Caco-2 (cell line): ENCODE data around the gene MORN3. TPM values are rescaled to one million over a fixed set of nuclear protein-coding genes. Genes with fewer than 3 reads are reported as not detected.
"Not testable (repeated sequence)": the region's sequence is repeated elsewhere in the genome, so short reads cannot be mapped to it uniquely, and the experiment has no call there.

ENCODE experiments used
- BruUV-seq: library from RNA; stranded (reverse); fragments of 400-500 nt; replicated peaks from 2 replicates; lab custom pipeline; 2021; lab: Mats Ljungman, UMichigan
- CTCF ChIA-PET: fragments of 300-600 bp; sonication (Branson Sonifier 250); formaldehyde crosslinking; loops from one replicate; lab custom pipeline; 2022; ENCODE audit warnings: antibody characterized with exemption; lab: Charles Lee
- POLR2A ChIA-PET: fragments of 300-600 bp; sonication (Branson Sonifier 250); formaldehyde crosslinking; loops from one replicate; lab custom pipeline; 2022; ENCODE audit warnings: antibody characterized with exemption; lab: Charles Lee
- DNase-seq, 2 experiments: peaks; one replicate each; pipeline versions ENCODE4 v3.0.0 to v3.0.0-alpha.2; 2020 to 2022
- H3K27me3 ChIP-seq: replicated peaks from 2 replicates; pipeline ENCODE4 v1.6.0; 2011; ENCODE audit warnings: low read length; ENCODE audit not compliant: control insufficient read depth, insufficient read depth
- H3K36me3 ChIP-seq: 2 replicates; pipeline ENCODE4 v1.5.1; 2011; ENCODE audit warnings: low read length; ENCODE audit not compliant: control insufficient read depth, insufficient read depth
- H3K4me1 ChIP-seq: fragments of 250-450 bp; sonication (Bioruptor Pico); 2 replicates; pipeline ENCODE4 v1.5.1; 2020; ENCODE audit warnings: mild to moderate bottlenecking
- H3K4me3 ChIP-seq: 2 replicates; pipeline ENCODE4 v1.5.1; 2011; ENCODE audit warnings: low read depth, mild to moderate bottlenecking, control low read depth, low read length
- H3K9me3 ChIP-seq: fragments of 250-450 bp; sonication (Bioruptor Pico); 2 replicates; pipeline ENCODE4 v1.5.1; 2020; ENCODE audit warnings: mild to moderate bottlenecking, moderate library complexity
- H3K27ac Mint-ChIP-seq: one replicate; pipeline ENCODE4 v1.8.0; 2022; ENCODE audit warnings: mixed read lengths; ENCODE audit not compliant: unreplicated experiment
- H3K27me3 Mint-ChIP-seq: one replicate; pipeline ENCODE4 v1.8.0; 2022; ENCODE audit warnings: mixed read lengths; ENCODE audit not compliant: insufficient read depth, unreplicated experiment
- H3K36me3 Mint-ChIP-seq: one replicate; pipeline ENCODE4 v1.8.0; 2022; ENCODE audit warnings: mild to moderate bottlenecking, mixed read lengths; ENCODE audit not compliant: insufficient read depth, unreplicated experiment
- H3K4me1 Mint-ChIP-seq: one replicate; pipeline ENCODE4 v1.8.0; 2022; ENCODE audit warnings: low read depth, mixed read lengths; ENCODE audit not compliant: unreplicated experiment
- H3K4me3 Mint-ChIP-seq: one replicate; pipeline ENCODE4 v1.8.0; 2022; ENCODE audit warnings: mild to moderate bottlenecking, moderate library complexity, mixed read lengths; ENCODE audit not compliant: unreplicated experiment
- H3K9me3 Mint-ChIP-seq: one replicate; pipeline ENCODE4 v1.8.0; 2022; ENCODE audit warnings: mixed read lengths; ENCODE audit not compliant: unreplicated experiment
- intact Hi-C: fragments of 100-400 bp; cut with micrococcal nuclease; formaldehyde crosslinking; loops from one replicate; pipeline ENCODE4 v1.10.0; 2022; ENCODE audit not compliant: unreplicated experiment
- total RNA-seq: library from RNA; stranded (reverse); gene quantifications from 2 replicates; pipeline ENCODE4 v1.2.3, GENCODE V29; 2022
- TF ChIP-seq, protein P1 (sequence below), 2 experiments: fragments of 200-600 bp in 1 of 2; IDR thresholded peaks; 1 replicate in 1 of 2; 2 replicates in 1 of 2; pipeline versions ENCODE4 v1.5.1 to v1.8.0; 2011 to 2022; ENCODE audit warnings: antibody characterized with exemption in 1 of 2, control low read depth in 1 of 2, inconsistent platforms in 1 of 2, low read depth in 1 of 2, low read length in 1 of 2, mild to moderate bottlenecking in 1 of 2, moderate library complexity in 1 of 2; ENCODE audit not compliant: insufficient read depth in 1 of 2, severe bottlenecking in 1 of 2, unreplicated experiment in 1 of 2

Gene MORN3
- total RNA-seq, 1 experiment from 2014 or later: 36.5 TPM

DNA sequence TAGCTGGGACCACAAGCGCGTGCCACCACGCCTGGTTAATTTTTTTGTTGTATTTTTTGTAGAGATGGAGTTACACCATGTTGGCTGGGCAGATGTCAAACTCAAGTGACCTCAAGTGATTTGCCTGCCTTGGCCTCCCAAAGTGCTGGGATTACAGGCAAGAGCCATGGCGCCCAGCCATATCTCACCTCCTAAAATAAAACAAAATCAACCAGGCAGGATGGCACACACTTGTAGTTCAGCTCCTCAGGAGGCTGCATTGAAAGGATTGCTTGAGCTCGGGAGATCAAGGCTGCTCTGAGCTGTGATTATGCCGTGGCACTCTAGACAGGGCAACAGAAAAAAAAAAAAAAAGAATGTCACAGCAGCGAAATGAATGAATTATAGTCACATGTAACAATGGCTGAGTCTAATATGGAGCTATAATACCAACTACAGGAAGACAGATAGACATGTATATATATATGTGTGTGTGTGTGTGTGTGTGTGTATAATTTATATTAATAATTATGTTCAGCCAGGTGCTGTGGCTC is 23.8 kb upstream of the MORN3 start:
- Histone ChIP-seq H3K9me3 (no peaks in the 10 kb centered on the region), H3K36me3 (no peaks in the 10 kb centered on the region), H3K4me1 (no peaks in the 10 kb centered on the region), H3K4me3 (no peak overlapping the region), H3K27me3 (no peaks in the 10 kb centered on the region)
- no peak for DNase-seq
- TF ChIP-seq, protein P1, sequence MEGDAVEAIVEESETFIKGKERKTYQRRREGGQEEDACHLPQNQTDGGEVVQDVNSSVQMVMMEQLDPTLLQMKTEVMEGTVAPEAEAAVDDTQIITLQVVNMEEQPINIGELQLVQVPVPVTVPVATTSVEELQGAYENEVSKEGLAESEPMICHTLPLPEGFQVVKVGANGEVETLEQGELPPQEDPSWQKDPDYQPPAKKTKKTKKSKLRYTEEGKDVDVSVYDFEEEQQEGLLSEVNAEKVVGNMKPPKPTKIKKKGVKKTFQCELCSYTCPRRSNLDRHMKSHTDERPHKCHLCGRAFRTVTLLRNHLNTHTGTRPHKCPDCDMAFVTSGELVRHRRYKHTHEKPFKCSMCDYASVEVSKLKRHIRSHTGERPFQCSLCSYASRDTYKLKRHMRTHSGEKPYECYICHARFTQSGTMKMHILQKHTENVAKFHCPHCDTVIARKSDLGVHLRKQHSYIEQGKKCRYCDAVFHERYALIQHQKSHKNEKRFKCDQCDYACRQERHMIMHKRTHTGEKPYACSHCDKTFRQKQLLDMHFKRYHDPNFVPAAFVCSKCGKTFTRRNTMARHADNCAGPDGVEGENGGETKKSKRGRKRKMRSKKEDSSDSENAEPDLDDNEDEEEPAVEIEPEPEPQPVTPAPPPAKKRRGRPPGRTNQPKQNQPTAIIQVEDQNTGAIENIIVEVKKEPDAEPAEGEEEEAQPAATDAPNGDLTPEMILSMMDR (IDR thresholded peaks at IDR 0.05; ENCODE audit: insufficient read depth in 1 of 2, low read depth in 1 of 2, low read length in 1 of 2, severe bottlenecking in 1 of 2, unreplicated experiment in 1 of 2): no peak
- Mint-ChIP-seq H3K36me3 (no peaks in the 10 kb centered on the region), H3K27me3 (no peaks in the 10 kb centered on the region), H3K27ac (no peak overlapping the region), H3K4me3 (no peak overlapping the region), H3K4me1 (no peaks in the 10 kb centered on the region), H3K9me3 (no peaks in the 10 kb centered on the region)
- ChIA-PET POLR2A (interaction anchor here (0.6 kb wide), 1 partner anchor 55 kb away, joined by 6 read pairs; no protein-coding TSS in a partner anchor), CTCF (interaction anchor here (0.5 to 1.5 kb wide), 4 partner anchors 67 to 808 kb away, joined by 3 to 9 read pairs (median 4); partner anchors contain the start of genes ORAI1, RHOF and ZCCHC8)
- BruUV-seq: no TSS peak
- intact Hi-C loops: no loop called here

DNA sequence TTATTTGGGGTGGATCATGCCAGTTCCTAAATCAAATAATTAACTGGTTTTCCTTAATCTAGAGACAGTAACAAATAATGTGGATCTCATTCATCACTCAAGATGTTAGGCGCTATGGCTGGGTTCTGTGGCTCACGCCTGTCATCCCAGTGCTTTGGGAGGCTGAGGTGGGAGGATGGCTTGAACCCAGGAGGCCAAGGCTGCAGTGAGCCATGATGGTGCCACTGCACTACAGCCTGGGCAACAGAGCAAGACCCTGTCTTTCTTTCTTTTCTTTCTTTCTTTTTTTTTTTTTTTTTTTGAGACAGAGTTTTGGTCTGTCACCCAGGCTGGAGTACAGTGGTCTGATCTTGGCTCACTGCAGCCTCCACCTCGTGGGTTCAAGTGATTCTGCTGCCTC is 23.3 kb upstream of the MORN3 start:
- H3K27me3 ChIP-seq, H3K4me1 Mint-ChIP-seq, BruUV-seq, H3K27me3 Mint-ChIP-seq, H3K36me3 Mint-ChIP-seq, H3K4me3 Mint-ChIP-seq, H3K4me3 ChIP-seq, DNase-seq, H3K36me3 ChIP-seq, POLR2A ChIA-PET, H3K9me3 ChIP-seq, H3K27ac Mint-ChIP-seq, H3K4me1 ChIP-seq, H3K9me3 Mint-ChIP-seq, intact Hi-C loops: not testable (repeated sequence)
- CTCF ChIA-PET: interaction anchor here (0.5 to 1.5 kb wide), 4 partner anchors 66 to 102 kb away, joined by 3 to 9 read pairs (median 3); partner anchors contain the start of genes ORAI1 and RHOF

DNA sequence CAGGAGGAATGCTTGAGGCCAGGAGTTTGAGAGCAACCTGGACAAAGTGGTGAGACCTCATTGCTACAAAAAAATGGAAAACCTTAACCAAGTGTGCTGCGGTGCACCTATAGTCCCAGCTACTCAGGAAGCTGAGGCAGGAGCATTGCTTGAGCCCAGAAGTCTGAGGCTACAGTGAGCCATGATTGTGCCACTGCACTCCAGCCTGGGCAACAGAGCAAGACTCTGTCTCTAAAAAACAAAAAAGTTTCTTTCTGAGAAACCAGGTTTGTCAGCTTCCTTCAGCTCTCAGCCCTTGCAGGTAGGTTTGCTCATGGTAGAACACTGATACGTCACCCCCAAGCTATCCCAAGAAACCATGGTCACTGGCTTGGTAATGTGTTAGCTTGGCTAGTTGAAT is 20.0 kb upstream of the MORN3 start:
- peaks cover 7% of the 10 kb centered on the region for H3K36me3 Mint-ChIP-seq
- Histone ChIP-seq H3K4me3 (no peak overlapping the region), H3K9me3 (no peaks in the 10 kb centered on the region), H3K36me3 (no peaks in the 10 kb centered on the region), H3K27me3 (no peaks in the 10 kb centered on the region), H3K4me1 (no peaks in the 10 kb centered on the region)
- TF ChIP-seq, protein P1 (IDR thresholded peaks at IDR 0.05; ENCODE audit: insufficient read depth in 1 of 2, low read depth in 1 of 2, low read length in 1 of 2, severe bottlenecking in 1 of 2, unreplicated experiment in 1 of 2): no peak
- no peaks in the 10 kb centered on the region for H3K4me1 Mint-ChIP-seq
- H3K27me3 Mint-ChIP-seq: no peaks in the 10 kb centered on the region
- no TSS peak for BruUV-seq
- intact Hi-C loops: no loop called here
- no peak overlapping the region for H3K27ac Mint-ChIP-seq
- no peak for DNase-seq
- no peak overlapping the region for H3K4me3 Mint-ChIP-seq
- ChIA-PET POLR2A (no interaction called here), CTCF (interaction anchor here (0.6 kb wide), 1 partner anchor 564 kb away, joined by 3 read pairs; no protein-coding TSS in a partner anchor)
- H3K9me3 Mint-ChIP-seq: no peaks in the 10 kb centered on the region
